Measurements from ENCODE around the gene OASL.
A peak's percentile ranks its signal among the peaks of the same experiment; 100 is the strongest.

Gene OASL

DNA sequence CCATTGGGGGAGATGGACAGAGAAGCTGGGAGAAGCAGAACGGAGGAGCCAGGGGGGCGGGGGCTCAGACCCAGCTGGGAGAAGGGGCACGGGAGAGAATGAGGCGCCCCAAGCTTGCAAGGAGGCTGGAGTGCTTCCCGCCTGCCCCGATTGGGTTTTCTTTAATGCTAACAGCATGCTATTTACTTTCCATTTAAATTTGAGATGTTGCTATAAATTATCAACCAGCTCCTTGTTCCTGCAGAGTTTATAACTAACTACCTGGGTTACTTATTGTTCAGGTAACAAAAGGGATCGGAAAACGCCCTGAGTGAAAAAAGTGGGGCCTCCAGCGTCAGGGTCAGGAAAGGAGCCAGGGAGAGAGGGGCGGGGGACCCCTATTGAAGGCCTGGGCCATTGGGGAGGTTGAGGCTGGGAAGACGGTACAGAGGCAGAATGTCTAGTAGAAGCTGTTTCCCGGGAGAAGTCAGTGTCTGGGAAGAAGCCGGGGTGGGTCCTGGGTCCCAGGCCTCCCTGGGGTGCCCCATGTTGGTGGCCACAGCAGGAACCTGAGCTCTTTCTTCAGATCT lies 58.2 kb downstream of the OASL start:
- TF ChIP-seq FOXM1 (IDR thresholded peaks at IDR 0.05; ENCODE audit: borderline replicate concordance, low read depth) (no peak), ZBTB7A (IDR thresholded peaks at IDR 0.05; ENCODE audit: low read depth) (no peak), TCF12 (IDR thresholded peaks at IDR 0.05; ENCODE audit: low read depth) (no peak), CEBPB (IDR thresholded peaks at IDR 0.05) (no peak), EP300 (IDR thresholded peaks at IDR 0.05; ENCODE audit: borderline replicate concordance) (no peak), TAF1 (IDR thresholded peaks at IDR 0.05; ENCODE audit: low read depth) (no peak), EGR1 (IDR thresholded peaks at IDR 0.05) (no peak), YY1 (IDR thresholded peaks at IDR 0.05; ENCODE audit: low read depth) (no peak), NFIC (IDR thresholded peaks at IDR 0.05) (no peak)

DNA sequence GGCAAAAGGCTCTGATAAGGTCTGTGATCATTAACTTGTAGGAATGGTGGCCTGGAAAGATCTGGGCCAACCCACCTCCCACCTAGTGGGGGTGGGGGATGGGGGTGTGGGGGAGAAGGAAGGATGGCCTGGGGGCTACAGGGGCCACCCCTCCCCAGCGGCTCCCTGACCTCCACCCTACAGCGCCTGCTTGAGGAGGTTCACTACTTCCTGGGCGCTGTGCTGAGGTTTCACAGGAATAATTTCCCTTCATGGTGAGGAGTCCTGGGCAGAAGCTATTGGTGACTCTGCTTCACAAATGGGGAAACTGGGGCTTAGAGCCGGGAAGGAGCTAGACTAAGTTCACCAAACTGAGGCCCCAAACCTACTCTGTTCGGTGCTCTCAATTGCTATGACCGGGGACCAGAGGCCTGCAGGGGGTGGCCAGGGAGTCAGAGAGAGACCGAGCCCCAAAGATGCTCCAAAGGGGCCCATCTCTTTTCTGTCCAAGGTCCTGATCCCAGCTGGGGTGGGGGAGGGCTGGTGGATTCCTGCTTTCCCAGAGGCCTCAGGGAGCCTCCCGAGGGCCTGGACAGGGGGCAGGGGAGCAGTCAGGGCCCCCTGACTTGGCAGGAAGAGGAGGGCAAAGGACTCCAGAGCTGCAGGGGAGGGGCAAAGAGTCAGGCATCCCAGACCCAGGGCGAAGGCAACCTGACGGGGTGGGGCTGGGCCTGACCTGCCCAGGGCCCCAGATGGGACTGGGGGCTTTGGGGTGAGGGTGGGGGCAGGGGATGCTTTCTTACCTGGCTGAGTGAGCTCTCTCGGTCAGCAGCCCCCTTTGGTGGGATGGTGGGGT lies 59.0 kb downstream of the OASL start:
- no peak for TF ChIP-seq CREB1 (IDR thresholded peaks at IDR 0.05; ENCODE audit: low read depth)
- TF ChIP-seq, protein P1, sequence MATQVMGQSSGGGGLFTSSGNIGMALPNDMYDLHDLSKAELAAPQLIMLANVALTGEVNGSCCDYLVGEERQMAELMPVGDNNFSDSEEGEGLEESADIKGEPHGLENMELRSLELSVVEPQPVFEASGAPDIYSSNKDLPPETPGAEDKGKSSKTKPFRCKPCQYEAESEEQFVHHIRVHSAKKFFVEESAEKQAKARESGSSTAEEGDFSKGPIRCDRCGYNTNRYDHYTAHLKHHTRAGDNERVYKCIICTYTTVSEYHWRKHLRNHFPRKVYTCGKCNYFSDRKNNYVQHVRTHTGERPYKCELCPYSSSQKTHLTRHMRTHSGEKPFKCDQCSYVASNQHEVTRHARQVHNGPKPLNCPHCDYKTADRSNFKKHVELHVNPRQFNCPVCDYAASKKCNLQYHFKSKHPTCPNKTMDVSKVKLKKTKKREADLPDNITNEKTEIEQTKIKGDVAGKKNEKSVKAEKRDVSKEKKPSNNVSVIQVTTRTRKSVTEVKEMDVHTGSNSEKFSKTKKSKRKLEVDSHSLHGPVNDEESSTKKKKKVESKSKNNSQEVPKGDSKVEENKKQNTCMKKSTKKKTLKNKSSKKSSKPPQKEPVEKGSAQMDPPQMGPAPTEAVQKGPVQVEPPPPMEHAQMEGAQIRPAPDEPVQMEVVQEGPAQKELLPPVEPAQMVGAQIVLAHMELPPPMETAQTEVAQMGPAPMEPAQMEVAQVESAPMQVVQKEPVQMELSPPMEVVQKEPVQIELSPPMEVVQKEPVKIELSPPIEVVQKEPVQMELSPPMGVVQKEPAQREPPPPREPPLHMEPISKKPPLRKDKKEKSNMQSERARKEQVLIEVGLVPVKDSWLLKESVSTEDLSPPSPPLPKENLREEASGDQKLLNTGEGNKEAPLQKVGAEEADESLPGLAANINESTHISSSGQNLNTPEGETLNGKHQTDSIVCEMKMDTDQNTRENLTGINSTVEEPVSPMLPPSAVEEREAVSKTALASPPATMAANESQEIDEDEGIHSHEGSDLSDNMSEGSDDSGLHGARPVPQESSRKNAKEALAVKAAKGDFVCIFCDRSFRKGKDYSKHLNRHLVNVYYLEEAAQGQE (IDR thresholded peaks at IDR 0.05; ENCODE audit: low read depth): peak; percentile 80

- TF ChIP-seq EGR1 (IDR thresholded peaks at IDR 0.05) (no peak), NFIC (IDR thresholded peaks at IDR 0.05) (no peak), RAD21 (IDR thresholded peaks at IDR 0.05; ENCODE audit: low read depth) (no peak), CEBPB (IDR thresholded peaks at IDR 0.05) (no peak), TCF12 (IDR thresholded peaks at IDR 0.05; ENCODE audit: low read depth) (no peak), CREB1 (IDR thresholded peaks at IDR 0.05; ENCODE audit: low read depth) (no peak), ZBTB7A (IDR thresholded peaks at IDR 0.05; ENCODE audit: low read depth) (no peak), TEAD4 (IDR thresholded peaks at IDR 0.05) (no peak), USF1 (IDR thresholded peaks at IDR 0.05) (no peak), YY1 (IDR thresholded peaks at IDR 0.05; ENCODE audit: low read depth) (no peak), FOXM1 (IDR thresholded peaks at IDR 0.05; ENCODE audit: borderline replicate concordance, low read depth) (no peak), TAF1 (IDR thresholded peaks at IDR 0.05; ENCODE audit: low read depth) (no peak), EP300 (IDR thresholded peaks at IDR 0.05; ENCODE audit: borderline replicate concordance) (no peak)
- TF ChIP-seq, protein P1 (IDR thresholded peaks at IDR 0.05; ENCODE audit: low read depth): no peak
- TF ChIP-seq, protein P2, sequence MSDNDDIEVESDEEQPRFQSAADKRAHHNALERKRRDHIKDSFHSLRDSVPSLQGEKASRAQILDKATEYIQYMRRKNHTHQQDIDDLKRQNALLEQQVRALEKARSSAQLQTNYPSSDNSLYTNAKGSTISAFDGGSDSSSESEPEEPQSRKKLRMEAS (IDR thresholded peaks at IDR 0.05): no peak
Measured at GRCh38 chr12:120979220-120979861, 59.7 kb downstream of the OASL start.

DNA sequence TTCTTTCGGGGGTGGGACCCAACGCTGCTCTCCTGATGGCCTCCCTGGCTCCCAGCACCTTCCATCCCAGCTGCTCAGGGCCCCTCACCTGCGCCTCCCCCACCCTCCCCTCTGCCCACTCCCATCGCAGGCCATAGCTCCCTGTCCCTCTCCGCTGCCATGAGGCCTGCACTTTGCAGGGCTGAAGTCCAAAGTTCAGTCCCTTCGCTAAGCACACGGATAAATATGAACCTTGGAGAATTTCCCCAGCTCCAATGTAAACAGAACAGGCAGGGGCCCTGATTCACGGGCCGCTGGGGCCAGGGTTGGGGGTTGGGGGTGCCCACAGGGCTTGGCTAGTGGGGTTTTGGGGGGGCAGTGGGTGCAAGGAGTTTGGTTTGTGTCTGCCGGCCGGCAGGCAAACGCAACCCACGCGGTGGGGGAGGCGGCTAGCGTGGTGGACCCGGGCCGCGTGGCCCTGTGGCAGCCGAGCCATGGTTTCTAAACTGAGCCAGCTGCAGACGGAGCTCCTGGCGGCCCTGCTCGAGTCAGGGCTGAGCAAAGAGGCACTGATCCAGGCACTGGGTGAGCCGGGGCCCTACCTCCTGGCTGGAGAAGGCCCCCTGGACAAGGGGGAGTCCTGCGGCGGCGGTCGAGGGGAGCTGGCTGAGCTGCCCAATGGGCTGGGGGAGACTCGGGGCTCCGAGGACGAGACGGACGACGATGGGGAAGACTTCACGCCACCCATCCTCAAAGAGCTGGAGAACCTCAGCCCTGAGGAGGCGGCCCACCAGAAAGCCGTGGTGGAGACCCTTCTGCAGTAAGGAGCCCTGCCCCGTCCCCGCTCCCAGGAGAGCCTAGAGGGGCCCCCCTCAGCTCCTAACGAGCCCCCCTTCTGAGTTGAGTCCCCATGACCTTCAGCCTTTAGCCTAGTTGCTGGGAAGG lies 60.5 kb downstream of the OASL start, which contains the start of gene HNF1A:
Gene HNF1A (plus strand): TSS at position 248 of the 924 bp plus-strand sequence. CDS start 226 bp downstream, at position 474.
- TF ChIP-seq USF1 (IDR thresholded peaks at IDR 0.05) (no peak), YY1 (IDR thresholded peaks at IDR 0.05; ENCODE audit: low read depth) (no peak), TEAD4 (IDR thresholded peaks at IDR 0.05) (no peak), EP300 (IDR thresholded peaks at IDR 0.05; ENCODE audit: borderline replicate concordance) (no peak), TAF1 (IDR thresholded peaks at IDR 0.05; ENCODE audit: low read depth) (no peak), EGR1 (IDR thresholded peaks at IDR 0.05) (no peak), ZBTB7A (IDR thresholded peaks at IDR 0.05; ENCODE audit: low read depth) (no peak), NFIC (IDR thresholded peaks at IDR 0.05) (no peak), CREB1 (IDR thresholded peaks at IDR 0.05; ENCODE audit: low read depth) (no peak), CEBPB (IDR thresholded peaks at IDR 0.05) (no peak), FOXM1 (IDR thresholded peaks at IDR 0.05; ENCODE audit: borderline replicate concordance, low read depth) (no peak), RAD21 (IDR thresholded peaks at IDR 0.05; ENCODE audit: low read depth) (no peak)
- TF ChIP-seq, protein P2 (IDR thresholded peaks at IDR 0.05): no peak
